Neural progenitor cell (in vitro differentiated cells): ENCODE measurements around the gene VAMP2. TPM values are rescaled to one million over a fixed set of nuclear protein-coding genes. Genes with fewer than 3 reads are reported as not detected.

Experiments used
- DNase-seq: peaks from one replicate; pipeline ENCODE4 v3.0.0-alpha.2; 2016; ENCODE audit warnings: low spot score
- H2AFZ ChIP-seq: fragments of 200-600 bp; sonication (generic); replicated peaks from 2 replicates; pipeline ENCODE4 v1.6.1; 2016; ENCODE audit warnings: antibody characterized with exemption
- H3F3A ChIP-seq: fragments of 200-600 bp; sonication (generic); 2 replicates; pipeline ENCODE4 v1.6.1; 2016; ENCODE audit warnings: antibody characterized with exemption, low read depth
- H3K27ac ChIP-seq: fragments of 200-600 bp; sonication (generic); 2 replicates; pipeline ENCODE4 v1.5.1; 2016; ENCODE audit warnings: mild to moderate bottlenecking
- H3K27me3 ChIP-seq: fragments of 200-600 bp; sonication (generic); 2 replicates; pipeline ENCODE4 v1.6.1; 2016; ENCODE audit warnings: mild to moderate bottlenecking, moderate library complexity
- H3K36me3 ChIP-seq: fragments of 200-600 bp; sonication (generic); 2 replicates; pipeline ENCODE4 v1.5.1; 2016
- H3K4me1 ChIP-seq: fragments of 200-600 bp; sonication (generic); 2 replicates; pipeline ENCODE4 v1.6.1; 2016; ENCODE audit warnings: mixed run types
- H3K4me2 ChIP-seq: fragments of 200-600 bp; sonication (generic); 2 replicates; pipeline ENCODE4 v1.6.1; 2016
- H3K4me3 ChIP-seq: fragments of 200-600 bp; sonication (generic); 2 replicates; pipeline ENCODE4 v1.5.1; 2016
- H3K79me2 ChIP-seq: fragments of 200-600 bp; sonication (generic); 2 replicates; pipeline ENCODE4 v1.6.1; 2016; ENCODE audit warnings: low read depth
- H3K9ac ChIP-seq: fragments of 200-600 bp; sonication (generic); 2 replicates; pipeline ENCODE4 v1.6.1; 2016
- H3K9me3 ChIP-seq: fragments of 200-600 bp; sonication (generic); 2 replicates; pipeline ENCODE4 v1.5.1; 2016; ENCODE audit warnings: low read depth
- H4K20me1 ChIP-seq: fragments of 200-600 bp; sonication (generic); 2 replicates; pipeline ENCODE4 v1.6.1; 2016; ENCODE audit warnings: low read depth
- H3K27ac Mint-ChIP-seq: 3 replicates; pipeline ENCODE4 v1.8.0; 2021; ENCODE audit warnings: mixed read lengths
- H3K27me3 Mint-ChIP-seq: 2 replicates; pipeline ENCODE4 v1.8.0; 2022; ENCODE audit warnings: low read depth, mild to moderate bottlenecking, inconsistent platforms, moderate library complexity, mixed read lengths; ENCODE audit not compliant: insufficient read depth
- H3K36me3 Mint-ChIP-seq: 3 replicates; pipeline ENCODE4 v1.8.0; 2021; ENCODE audit warnings: mixed read lengths
- H3K4me1 Mint-ChIP-seq: 3 replicates; pipeline ENCODE4 v1.8.0; 2021; ENCODE audit warnings: mixed read lengths
- H3K4me3 Mint-ChIP-seq: 3 replicates; pipeline ENCODE4 v1.8.0; 2021; ENCODE audit warnings: mild to moderate bottlenecking, moderate library complexity, mixed read lengths
- H3K9me3 Mint-ChIP-seq: 3 replicates; pipeline ENCODE4 v1.8.0; 2020; ENCODE audit warnings: mixed read lengths
- EZH2 ChIP-seq: fragments of 200-600 bp; sonication (generic); IDR thresholded peaks from 2 replicates; pipeline ENCODE4 v1.6.1; 2017; ENCODE audit warnings: antibody characterized with exemption, mild to moderate bottlenecking, moderate library complexity
- EZH2phosphoT487 ChIP-seq: fragments of 200-600 bp; sonication (generic); IDR thresholded peaks from 2 replicates; pipeline ENCODE4 v1.6.1; 2017; ENCODE audit warnings: antibody characterized with exemption
- total RNA-seq: library from RNA; depleted of rRNA; stranded (reverse); fragments of >200 nt; gene quantifications from 2 replicates; pipeline ENCODE4 v1.2.3, GENCODE V29; 2015; ENCODE audit warnings: low replicate concordance
- TF ChIP-seq, protein P1 (sequence below): fragments of 200-600 bp; sonication (generic); IDR thresholded peaks from 2 replicates; pipeline ENCODE4 v1.5.1; 2017; ENCODE audit warnings: antibody characterized with exemption, mild to moderate bottlenecking

VAMP2 gene
- total RNA-seq, 1 donor from 2014 or later: 11.7 TPM

- TF ChIP-seq EZH2 (no peak), EZH2phosphoT487 (no peak)
- TF ChIP-seq, protein P1, sequence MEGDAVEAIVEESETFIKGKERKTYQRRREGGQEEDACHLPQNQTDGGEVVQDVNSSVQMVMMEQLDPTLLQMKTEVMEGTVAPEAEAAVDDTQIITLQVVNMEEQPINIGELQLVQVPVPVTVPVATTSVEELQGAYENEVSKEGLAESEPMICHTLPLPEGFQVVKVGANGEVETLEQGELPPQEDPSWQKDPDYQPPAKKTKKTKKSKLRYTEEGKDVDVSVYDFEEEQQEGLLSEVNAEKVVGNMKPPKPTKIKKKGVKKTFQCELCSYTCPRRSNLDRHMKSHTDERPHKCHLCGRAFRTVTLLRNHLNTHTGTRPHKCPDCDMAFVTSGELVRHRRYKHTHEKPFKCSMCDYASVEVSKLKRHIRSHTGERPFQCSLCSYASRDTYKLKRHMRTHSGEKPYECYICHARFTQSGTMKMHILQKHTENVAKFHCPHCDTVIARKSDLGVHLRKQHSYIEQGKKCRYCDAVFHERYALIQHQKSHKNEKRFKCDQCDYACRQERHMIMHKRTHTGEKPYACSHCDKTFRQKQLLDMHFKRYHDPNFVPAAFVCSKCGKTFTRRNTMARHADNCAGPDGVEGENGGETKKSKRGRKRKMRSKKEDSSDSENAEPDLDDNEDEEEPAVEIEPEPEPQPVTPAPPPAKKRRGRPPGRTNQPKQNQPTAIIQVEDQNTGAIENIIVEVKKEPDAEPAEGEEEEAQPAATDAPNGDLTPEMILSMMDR: no peak
- Histone ChIP-seq H3K4me3 (no peak overlapping the region), H3K79me2 (no peaks in the 10 kb centered on the region), H3K9me3 (no peaks in the 10 kb centered on the region), H2AFZ (no peak overlapping the region), H3K4me2 (no peak overlapping the region), H3K4me1 (peaks cover 4% of the 10 kb centered on the region), H3F3A (peaks cover 16% of the 10 kb centered on the region), H4K20me1 (peaks cover 18% of the 10 kb centered on the region), H3K27me3 (no peaks in the 10 kb centered on the region), H3K27ac (no peak overlapping the region), H3K9ac (no peak overlapping the region), H3K36me3 (no peaks in the 10 kb centered on the region)
- H3K4me3 Mint-ChIP-seq: peak overlapping the region; percentile 41
- peaks cover 14% of the 10 kb centered on the region for H3K36me3 Mint-ChIP-seq
- no peaks in the 10 kb centered on the region for H3K9me3 Mint-ChIP-seq
- no peak for DNase-seq
- peaks cover 15% of the 10 kb centered on the region for H3K4me1 Mint-ChIP-seq
- peaks cover 12% of the 10 kb centered on the region for H3K27me3 Mint-ChIP-seq
- no peak overlapping the region for H3K27ac Mint-ChIP-seq
Observed at GRCh38 chr17:8148560-8148959, 14.2 kb downstream of the VAMP2 start.

DNA sequence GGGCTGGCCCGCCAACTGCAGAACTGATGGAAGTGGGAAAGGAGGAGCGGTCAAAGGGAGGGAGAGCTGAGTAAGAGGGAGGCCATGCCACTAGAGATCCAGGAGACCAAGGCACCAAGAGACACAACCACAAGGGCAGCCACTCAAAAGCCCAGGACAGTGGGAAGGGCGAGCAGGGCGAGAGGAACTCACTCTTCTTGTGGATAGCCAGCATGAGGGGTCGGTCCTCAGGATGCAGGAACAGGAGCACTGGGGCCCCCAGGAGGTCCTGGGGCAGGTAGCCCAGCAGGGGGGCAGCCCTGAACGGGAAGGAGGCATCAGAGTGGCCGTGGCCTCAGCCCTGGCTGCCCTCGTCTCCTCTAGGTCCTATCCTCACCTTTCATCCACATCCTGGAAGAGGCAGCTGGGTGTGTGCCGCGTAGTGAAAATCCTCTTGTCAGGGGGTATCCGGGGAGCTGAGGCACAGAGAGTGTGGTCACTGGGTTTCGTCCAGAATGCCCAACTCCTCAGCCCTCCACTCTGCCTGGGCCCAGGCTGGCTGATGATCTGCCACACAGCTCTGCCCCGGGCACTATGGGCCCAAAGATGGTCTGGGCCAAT lies 14.8 kb downstream of the VAMP2 start:
- peaks cover 18% of the 10 kb centered on the region for H4K20me1 ChIP-seq
- H3K79me2 ChIP-seq: no peaks in the 10 kb centered on the region
- no peaks in the 10 kb centered on the region for H3K36me3 ChIP-seq
- Mint-ChIP-seq H3K9me3 (no peaks in the 10 kb centered on the region), H3K36me3 (peaks cover 14% of the 10 kb centered on the region), H3K4me3 (peak overlapping the region; percentile 41), H3K4me1 (peaks cover 9% of the 10 kb centered on the region), H3K27me3 (peaks cover 12% of the 10 kb centered on the region), H3K27ac (no peak overlapping the region)
- H3K27me3 ChIP-seq: no peaks in the 10 kb centered on the region
- H3K4me2 ChIP-seq: no peak overlapping the region
- DNase-seq: no peak
- TF ChIP-seq, protein P1: no peak
- TF ChIP-seq EZH2: no peak
- TF ChIP-seq EZH2phosphoT487: no peak
- no peaks in the 10 kb centered on the region for H3K9me3 ChIP-seq
- H3K9ac ChIP-seq: no peak overlapping the region
- H3K4me3 ChIP-seq: no peak overlapping the region
- H3K27ac ChIP-seq: no peak overlapping the region
- H2AFZ ChIP-seq: no peak overlapping the region
- H3F3A ChIP-seq: peaks cover 9% of the 10 kb centered on the region
- H3K4me1 ChIP-seq: peaks cover 4% of the 10 kb centered on the region

- H3K27me3 Mint-ChIP-seq: peaks cover 12% of the 10 kb centered on the region
- Histone ChIP-seq H3K4me3 (no peak overlapping the region), H3K9me3 (no peaks in the 10 kb centered on the region), H3K9ac (no peak overlapping the region), H3K4me2 (no peak overlapping the region), H3F3A (peaks cover 4% of the 10 kb centered on the region), H3K79me2 (no peaks in the 10 kb centered on the region), H3K27me3 (no peaks in the 10 kb centered on the region), H3K4me1 (no peaks in the 10 kb centered on the region), H2AFZ (no peak overlapping the region), H4K20me1 (peaks cover 18% of the 10 kb centered on the region), H3K36me3 (no peaks in the 10 kb centered on the region), H3K27ac (no peak overlapping the region)
- TF ChIP-seq, protein P1: no peak
- TF ChIP-seq EZH2phosphoT487: no peak
- TF ChIP-seq EZH2: no peak
- H3K9me3 Mint-ChIP-seq: no peaks in the 10 kb centered on the region
- no peak overlapping the region for H3K4me3 Mint-ChIP-seq
- no peak for DNase-seq
- no peak overlapping the region for H3K27ac Mint-ChIP-seq
- peaks cover 14% of the 10 kb centered on the region for H3K36me3 Mint-ChIP-seq
- H3K4me1 Mint-ChIP-seq: peaks cover 3% of the 10 kb centered on the region
Observed at GRCh38 chr17:8147141-8147804, 15.5 kb downstream of the VAMP2 start.
